GM18858 (cell line): Measurements from ENCODE around the gene LYSET.
"Not testable (repeated sequence)": the region's sequence is repeated elsewhere in the genome, so short reads cannot be mapped to it uniquely, and the experiment has no call there.

ENCODE experiments used
- ATAC-seq: cut with Tn5 transposase; IDR thresholded peaks from one replicate; pipeline ENCODE4 v1.9.1; 2021; ENCODE audit not compliant: unreplicated experiment

LYSET gene

DNA sequence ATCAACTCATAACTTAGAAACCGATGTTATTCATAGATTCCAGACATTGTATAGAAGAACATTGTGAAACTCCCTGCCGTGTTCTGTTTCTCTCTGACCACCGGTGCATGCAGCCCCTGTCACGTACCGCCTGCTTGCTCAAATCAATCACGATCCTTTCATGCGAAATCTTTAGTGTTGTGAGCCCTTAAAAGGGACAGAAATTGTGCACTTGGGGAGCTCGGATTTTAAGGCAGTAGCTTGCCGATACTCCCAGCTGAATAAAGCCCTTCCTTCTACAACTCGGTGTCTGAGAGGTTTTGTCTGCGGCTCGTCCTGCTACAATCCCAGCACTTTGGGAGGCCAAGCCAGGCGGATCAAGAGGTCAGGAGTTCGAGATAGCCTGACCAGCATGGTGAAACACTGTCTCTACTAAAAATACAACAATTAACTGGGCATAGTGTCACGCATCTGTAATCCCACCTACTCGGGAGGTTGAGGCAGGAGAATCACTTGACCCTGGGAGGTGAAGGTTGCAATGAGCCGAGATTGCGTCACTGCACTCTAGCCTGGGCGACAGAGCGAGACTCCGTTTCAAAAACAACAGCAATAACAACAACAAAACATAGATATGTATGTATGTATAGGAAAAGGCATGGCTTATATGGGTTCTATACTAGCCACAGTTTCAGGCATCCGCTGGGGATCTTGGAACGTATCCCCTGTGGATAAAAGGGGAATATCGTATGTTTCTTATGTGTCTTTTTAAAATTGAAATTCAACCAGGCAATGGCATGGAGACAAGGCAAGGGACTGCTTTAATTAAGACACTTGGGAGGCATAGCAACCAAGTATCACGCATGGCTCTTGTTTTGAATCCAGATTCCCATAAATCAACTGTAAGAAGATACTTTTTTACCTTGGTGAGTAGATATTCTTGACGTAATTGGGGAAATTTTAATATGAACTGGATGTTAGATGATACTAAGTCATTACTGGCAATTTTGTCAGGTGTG lies 19.5 kb upstream of the LYSET start:
- ATAC-seq, result not testable (repeated sequence)

DNA sequence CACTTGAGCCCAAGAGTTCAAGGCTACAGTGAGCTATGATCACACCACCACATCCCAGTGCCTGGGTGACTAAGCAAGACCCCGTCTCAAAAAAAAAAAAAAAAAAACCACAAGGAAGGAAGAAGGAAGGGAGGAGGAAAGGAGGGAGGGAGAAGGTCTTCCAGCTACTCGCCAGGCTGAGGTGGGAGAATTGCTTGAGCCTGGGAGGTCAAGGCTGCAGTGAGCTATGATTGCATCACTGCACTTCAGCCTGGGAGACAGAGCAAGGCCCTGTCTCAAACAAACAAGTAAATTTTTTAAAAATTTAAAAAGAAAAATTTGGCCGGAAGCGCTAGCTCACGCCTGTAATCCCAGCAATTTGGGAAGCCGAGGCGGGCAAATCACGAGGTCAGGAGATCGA lies 16.5 kb upstream of the LYSET start:
- ATAC-seq, result not testable (repeated sequence)

- ATAC-seq, result not testable (repeated sequence)
Measured at GRCh38 chr14:93169619-93170018, 15.5 kb upstream of the LYSET start.

GRCh38 chr14:93170141-93170540 lies 15.0 kb upstream of the LYSET start:
- ATAC-seq, result not testable (repeated sequence)

- no peak for ATAC-seq
Measured at GRCh38 chr14:93171376-93171775, 13.7 kb upstream of the LYSET start.

GRCh38 chr14:93173943-93174395 lies 11.1 kb upstream of the LYSET start:
- no peak for ATAC-seq

DNA sequence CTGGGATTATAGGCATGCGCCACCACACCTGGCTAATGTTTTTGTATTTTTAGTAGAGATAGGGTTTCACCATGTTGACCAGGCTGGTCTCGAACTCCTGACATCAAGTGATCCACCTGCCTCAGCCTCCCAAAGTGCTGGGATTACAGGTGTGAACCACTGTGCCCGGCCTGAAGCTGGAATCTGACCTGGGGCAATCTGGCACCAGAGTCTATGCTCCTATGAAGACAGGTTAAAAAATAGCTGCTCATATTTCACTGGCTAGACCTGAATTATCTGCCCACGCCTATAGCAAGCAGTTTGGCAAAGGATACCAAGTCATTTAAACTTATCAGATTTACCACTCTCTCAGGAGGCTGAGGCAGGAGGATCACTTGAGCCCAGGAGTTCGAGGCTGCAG lies 10.4 kb upstream of the LYSET start:
- ATAC-seq, result not testable (repeated sequence)

GRCh38 chr14:93175492-93175891 lies 9.6 kb upstream of the LYSET start:
- ATAC-seq, result no peak

- ATAC-seq, result no peak
Measured at GRCh38 chr14:93183596-93184317, 1.4 kb upstream of the LYSET start.

GRCh38 chr14:93185349-93185720 lies 218 bp downstream of the LYSET start:
- ATAC-seq, result no peak

- ATAC-seq, result no peak
Measured at GRCh38 chr14:93186466-93186865, 1.3 kb downstream of the LYSET start.

DNA sequence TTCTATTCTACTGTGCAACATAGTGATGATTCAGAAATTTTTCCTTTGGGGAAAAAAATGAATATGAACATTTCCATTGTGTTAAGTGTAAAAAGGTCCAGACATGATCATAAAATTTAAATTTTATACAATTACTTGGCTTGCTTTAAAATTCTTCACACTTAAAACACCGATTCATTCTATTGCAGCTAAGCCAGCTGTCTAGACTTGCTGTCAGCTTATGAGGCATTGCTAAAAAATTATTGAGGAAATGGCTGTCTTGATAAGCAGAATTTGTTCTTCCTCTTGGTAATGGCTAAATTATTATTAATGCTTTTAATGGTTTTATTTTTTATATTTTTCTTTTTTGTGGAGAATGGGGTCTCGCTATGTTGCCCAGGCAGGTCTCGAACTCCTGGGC lies 1.8 kb downstream of the LYSET start:
- no peak for ATAC-seq

DNA sequence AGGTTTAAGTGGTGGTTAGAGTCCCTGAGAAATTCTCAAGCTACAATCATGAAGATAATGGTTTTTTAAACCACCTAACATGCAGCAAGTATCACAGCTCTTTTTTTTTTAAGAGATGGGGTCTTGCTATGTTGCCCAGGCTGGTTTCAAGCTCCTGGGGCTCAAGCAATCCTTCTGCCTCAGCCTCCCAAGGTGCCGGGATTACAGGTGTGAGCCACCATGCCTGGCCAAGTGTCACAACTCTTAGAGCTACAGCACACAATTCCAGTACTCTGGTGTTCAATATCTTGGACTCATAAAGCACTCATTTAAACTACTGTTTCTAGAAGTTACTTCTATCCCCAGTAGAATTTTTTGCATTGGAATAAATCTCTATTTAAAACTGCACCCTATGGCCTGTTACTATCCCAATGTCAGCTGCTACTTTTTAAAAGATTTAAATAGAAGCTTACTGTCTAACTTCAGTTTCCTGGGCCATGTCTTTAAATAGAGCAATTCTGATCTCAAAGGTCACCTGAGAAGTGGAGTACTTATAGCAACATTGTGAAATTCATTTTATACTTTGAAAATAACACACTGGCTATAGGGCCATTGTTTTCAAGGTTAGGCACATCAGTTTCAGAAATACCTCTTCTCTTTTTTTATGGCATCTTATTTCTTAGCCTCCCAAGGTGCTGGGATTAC lies 10.3 kb downstream of the LYSET start:
- ATAC-seq, result no peak

DNA sequence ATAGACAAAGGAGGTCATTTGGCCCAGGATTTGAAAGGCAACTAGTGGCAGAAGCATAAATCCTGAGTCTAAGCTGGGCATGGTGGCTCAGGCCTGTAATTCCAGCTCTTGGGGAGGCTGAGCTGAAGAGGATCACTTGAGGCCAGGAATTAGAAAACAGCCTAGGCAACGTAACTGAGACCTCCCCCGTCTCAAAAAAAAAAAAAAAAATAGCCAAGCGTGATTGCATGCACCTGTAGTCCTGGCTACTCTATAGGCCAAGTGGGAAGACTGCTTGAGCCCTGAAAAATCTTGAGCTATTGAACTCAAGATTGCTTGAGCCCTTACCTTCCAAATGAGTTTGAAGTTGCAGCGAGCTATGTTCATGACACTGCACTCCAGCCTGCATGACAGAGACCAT lies 13.9 kb downstream of the LYSET start:
- no peak for ATAC-seq

DNA sequence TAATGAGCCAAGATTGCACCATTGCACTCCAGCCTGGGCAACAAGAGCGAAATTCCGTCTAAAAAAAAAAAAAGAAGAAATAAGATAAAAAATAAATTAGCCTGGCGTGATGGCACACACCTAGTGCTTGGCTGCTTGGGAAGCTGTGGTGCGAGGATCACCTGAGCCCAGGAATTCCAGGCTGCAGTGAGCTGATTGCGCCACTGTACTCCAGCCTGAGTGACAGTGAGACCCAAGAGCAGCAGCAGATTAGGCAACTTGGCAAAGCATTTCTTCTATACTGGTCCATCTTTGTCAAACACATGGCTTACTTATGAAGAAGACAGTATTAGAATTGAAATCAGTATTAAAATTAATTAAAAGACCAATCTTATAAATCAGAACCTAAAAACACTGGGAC lies 15.4 kb downstream of the LYSET start:
- no peak for ATAC-seq

- ATAC-seq, result no peak
Measured at GRCh38 chr14:93201155-93201704, 16.1 kb downstream of the LYSET start.

DNA sequence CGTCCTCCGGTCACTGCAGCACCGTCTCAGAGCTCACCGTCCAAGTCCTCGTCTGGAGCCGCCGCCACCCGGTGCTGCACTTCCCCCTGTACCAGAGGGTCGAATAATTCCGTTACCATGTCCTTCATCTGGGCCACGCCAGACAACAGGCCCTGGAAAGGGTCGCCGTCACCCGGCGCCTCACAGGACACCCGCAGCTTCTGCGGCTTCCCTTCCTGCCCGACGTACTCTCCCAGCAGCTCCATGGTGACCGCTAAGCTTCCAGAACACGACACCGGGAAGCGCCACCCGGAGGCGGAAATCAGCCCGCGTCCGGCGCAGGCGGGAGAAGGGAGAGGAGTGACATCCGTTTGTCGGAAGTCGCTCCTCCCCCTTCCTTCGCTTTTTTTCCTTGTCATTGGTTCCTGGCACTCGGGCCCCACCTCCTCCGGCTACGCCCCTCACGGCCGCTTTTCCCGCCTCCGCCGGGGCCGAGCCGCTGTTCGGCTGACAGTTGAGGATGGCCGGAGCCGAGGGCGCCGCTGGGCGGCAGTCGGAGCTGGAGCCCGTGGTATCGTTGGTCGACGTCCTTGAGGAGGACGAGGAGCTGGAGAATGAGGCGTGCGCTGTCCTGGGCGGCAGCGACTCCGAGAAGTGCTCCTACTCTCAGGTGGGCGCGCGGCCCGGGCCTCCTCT lies 21.8 kb downstream of the LYSET start, which contains the start of the genes GON7 and UBR7:
GON7 (minus strand) TSS at position 273 of the 675 bp plus-strand sequence; CDS start at position 245, 28 bp downstream.
UBR7 (plus strand) TSS at position 464 of the 675 bp plus-strand sequence; CDS start at position 500, 36 bp downstream.
- peak; percentile 75 for ATAC-seq

GRCh38 chr14:93207468-93208308 lies 22.6 kb downstream of the LYSET start:
- peak; percentile 14 for ATAC-seq

- ATAC-seq, result peak; percentile 76
Measured at GRCh38 chr14:93212432-93212831, 27.3 kb downstream of the LYSET start.
